Measurements from ENCODE around the gene ALG12.

Gene ALG12

GRCh38 chr22:49943771-49944398 lies 25.6 kb upstream of the ALG12 start:
- no peak overlapping the region for H3K4me3 ChIP-seq (ENCODE audit: low read depth, low read length)
- TF ChIP-seq CTCF (IDR thresholded peaks at IDR 0.05; ENCODE audit: low read depth, low read length), result no peak

- TF ChIP-seq CTCF (IDR thresholded peaks at IDR 0.05; ENCODE audit: low read depth, low read length), result no peak
- no peak overlapping the region for H3K4me3 ChIP-seq (ENCODE audit: low read depth, low read length)
These were observed 25.1 kb upstream of the ALG12 start for GRCh38 chr22:49943405-49943765.

- TF ChIP-seq CTCF (IDR thresholded peaks at IDR 0.05; ENCODE audit: low read depth, low read length), result no peak
- no peak overlapping the region for H3K4me3 ChIP-seq (ENCODE audit: low read depth, low read length)
These were observed 24.5 kb upstream of the ALG12 start for GRCh38 chr22:49942565-49943404.

GRCh38 chr22:49941507-49942316 lies 23.5 kb upstream of the ALG12 start:
- TF ChIP-seq CTCF (IDR thresholded peaks at IDR 0.05; ENCODE audit: low read depth, low read length), result no peak

GRCh38 chr22:49938565-49939136 lies 20.4 kb upstream of the ALG12 start:
- no peak overlapping the region for H3K4me3 ChIP-seq (ENCODE audit: low read depth, low read length)
- no peak for TF ChIP-seq CTCF (IDR thresholded peaks at IDR 0.05; ENCODE audit: low read depth, low read length)

More at GRCh38 chr22:49941507-49942316, 23.5 kb upstream of the ALG12 start:
- no peak overlapping the region for H3K4me3 ChIP-seq (ENCODE audit: low read depth, low read length)

GRCh38 chr22:49937758-49938564 lies 19.7 kb upstream of the ALG12 start:
- TF ChIP-seq CTCF (IDR thresholded peaks at IDR 0.05; ENCODE audit: low read depth, low read length), result no peak
- no peak overlapping the region for H3K4me3 ChIP-seq (ENCODE audit: low read depth, low read length)

Measured in WI38 (cell line).